HL-60 (cell line): ENCODE results near the gene DIP2C.

Experiments
- DNase-seq, 2 experiments: peaks; one replicate each; pipeline ENCODE4 v3.0.0-alpha.2; 2010 to 2020; ENCODE audit warnings: low read depth in 1 of 2, low spot score in 1 of 2
- H3K27ac ChIP-seq: fragments of 250-450 bp; sonication (Bioruptor Pico); replicated peaks from 2 replicates; pipeline ENCODE4 v1.5.1; 2020; ENCODE audit warnings: mild to moderate bottlenecking, moderate library complexity
- H3K27me3 ChIP-seq: fragments of 250-450 bp; sonication (Bioruptor Pico); 2 replicates; pipeline ENCODE4 v1.5.1; 2021; ENCODE audit warnings: mild to moderate bottlenecking, moderate library complexity; ENCODE audit not compliant: insufficient read depth, poor library complexity, severe bottlenecking
- H3K4me3 ChIP-seq: replicated peaks from 2 replicates; pipeline ENCODE4 v1.5.1; 2011; ENCODE audit warnings: mild to moderate bottlenecking, control low read depth, low read length; ENCODE audit not compliant: insufficient read depth
- CTCF ChIP-seq: IDR thresholded peaks from one replicate; pipeline ENCODE4 v1.5.1; 2011; ENCODE audit warnings: low read length, control low read depth, inconsistent platforms; ENCODE audit not compliant: insufficient read depth
- GABPA ChIP-seq: IDR thresholded peaks from 2 replicates; pipeline ENCODE4 v1.6.1; 2012; ENCODE audit warnings: low read depth
- POLR2AphosphoS5 ChIP-seq: IDR thresholded peaks from 2 replicates; pipeline ENCODE4 v1.6.1; 2012; ENCODE audit warnings: low read depth
- SPI1 ChIP-seq: IDR thresholded peaks from 2 replicates; pipeline ENCODE4 v1.6.1; 2012; ENCODE audit warnings: low read depth, mild to moderate bottlenecking, borderline replicate concordance
- TF ChIP-seq, protein P1 (sequence below): IDR thresholded peaks from 2 replicates; pipeline ENCODE4 v1.6.1; 2012; ENCODE audit warnings: low read depth; ENCODE audit not compliant: insufficient replicate concordance

DIP2C gene

DNA sequence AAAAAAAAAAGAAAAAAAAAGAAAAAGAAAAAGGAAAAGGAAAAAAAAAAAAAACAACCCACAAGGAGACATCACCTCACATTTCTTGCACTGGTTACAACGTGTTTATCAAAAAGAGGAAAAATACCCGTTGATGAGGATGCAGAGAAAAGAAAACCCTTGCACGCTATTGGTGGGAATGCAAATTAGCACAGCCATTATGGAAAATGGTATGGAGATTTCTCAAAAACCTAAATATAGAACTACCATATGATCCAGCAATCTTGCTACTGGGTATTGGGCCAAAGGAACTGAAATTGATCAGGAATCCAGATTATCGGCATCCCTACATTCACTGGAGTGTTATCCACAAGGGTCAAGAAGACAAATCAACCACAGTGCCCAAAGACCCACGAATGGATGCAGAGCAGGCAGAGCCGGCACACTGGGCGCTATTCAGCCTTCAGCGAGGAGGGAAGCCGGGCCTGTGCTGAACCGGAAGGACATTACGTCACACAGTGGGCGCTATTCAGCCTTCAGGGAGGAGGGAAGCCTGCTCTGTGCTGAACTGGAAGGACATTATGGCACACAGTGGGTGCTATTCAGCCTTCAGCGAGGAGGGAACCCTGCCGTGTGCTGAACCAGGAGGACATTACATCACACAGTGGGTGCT, 295.6 kb downstream of the DIP2C start:
- H3K4me3 ChIP-seq = no peak overlapping the region
- no peak overlapping the region for H3K27ac ChIP-seq
- TF ChIP-seq SPI1 (no peak), CTCF (no peak), POLR2AphosphoS5 (no peak), GABPA (no peak)
- TF ChIP-seq, protein P1, sequence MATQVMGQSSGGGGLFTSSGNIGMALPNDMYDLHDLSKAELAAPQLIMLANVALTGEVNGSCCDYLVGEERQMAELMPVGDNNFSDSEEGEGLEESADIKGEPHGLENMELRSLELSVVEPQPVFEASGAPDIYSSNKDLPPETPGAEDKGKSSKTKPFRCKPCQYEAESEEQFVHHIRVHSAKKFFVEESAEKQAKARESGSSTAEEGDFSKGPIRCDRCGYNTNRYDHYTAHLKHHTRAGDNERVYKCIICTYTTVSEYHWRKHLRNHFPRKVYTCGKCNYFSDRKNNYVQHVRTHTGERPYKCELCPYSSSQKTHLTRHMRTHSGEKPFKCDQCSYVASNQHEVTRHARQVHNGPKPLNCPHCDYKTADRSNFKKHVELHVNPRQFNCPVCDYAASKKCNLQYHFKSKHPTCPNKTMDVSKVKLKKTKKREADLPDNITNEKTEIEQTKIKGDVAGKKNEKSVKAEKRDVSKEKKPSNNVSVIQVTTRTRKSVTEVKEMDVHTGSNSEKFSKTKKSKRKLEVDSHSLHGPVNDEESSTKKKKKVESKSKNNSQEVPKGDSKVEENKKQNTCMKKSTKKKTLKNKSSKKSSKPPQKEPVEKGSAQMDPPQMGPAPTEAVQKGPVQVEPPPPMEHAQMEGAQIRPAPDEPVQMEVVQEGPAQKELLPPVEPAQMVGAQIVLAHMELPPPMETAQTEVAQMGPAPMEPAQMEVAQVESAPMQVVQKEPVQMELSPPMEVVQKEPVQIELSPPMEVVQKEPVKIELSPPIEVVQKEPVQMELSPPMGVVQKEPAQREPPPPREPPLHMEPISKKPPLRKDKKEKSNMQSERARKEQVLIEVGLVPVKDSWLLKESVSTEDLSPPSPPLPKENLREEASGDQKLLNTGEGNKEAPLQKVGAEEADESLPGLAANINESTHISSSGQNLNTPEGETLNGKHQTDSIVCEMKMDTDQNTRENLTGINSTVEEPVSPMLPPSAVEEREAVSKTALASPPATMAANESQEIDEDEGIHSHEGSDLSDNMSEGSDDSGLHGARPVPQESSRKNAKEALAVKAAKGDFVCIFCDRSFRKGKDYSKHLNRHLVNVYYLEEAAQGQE = no peak
- no peaks in the 10 kb centered on the region for H3K27me3 ChIP-seq
- DNase-seq = no peak

DNA sequence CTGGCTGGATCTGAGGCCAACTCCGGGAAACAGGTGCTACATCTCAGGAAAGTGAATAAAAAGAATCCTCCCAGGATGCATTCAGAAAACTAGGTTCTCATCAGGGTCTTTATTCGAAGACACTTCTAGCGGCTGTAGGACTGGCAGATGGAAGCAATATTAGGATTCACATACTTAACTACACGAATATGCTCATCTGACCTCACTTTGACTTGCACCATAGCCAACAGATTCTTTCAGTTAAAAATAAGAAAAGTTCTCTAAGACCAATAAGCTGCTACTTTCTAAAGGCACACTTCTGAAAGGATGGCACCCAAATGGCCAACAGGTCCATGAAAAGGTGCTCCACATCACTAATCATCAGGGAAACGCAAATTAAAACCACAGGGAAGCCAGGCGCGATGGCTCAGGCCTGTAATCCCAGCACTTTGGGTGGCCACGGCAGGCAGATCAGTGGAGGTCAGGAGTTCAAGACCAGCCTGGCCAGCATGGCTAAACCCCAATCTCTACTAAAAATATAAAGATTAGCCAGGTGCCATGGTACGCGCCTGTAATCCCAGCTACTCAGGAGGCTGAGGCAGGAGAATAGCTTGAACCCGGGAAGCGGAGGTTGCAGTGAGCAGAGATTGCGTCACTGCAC, 296.2 kb downstream of the DIP2C start:
- no peak for DNase-seq
- Histone ChIP-seq H3K4me3 (no peak overlapping the region), H3K27me3 (no peaks in the 10 kb centered on the region), H3K27ac (no peak overlapping the region)
- TF ChIP-seq POLR2AphosphoS5 = no peak
- TF ChIP-seq GABPA = no peak
- TF ChIP-seq, protein P1 = no peak
- TF ChIP-seq SPI1 = no peak
- no peak for TF ChIP-seq CTCF

- no peak overlapping the region for H3K27ac ChIP-seq
- no peak overlapping the region for H3K4me3 ChIP-seq
- TF ChIP-seq GABPA = no peak
- TF ChIP-seq POLR2AphosphoS5 = no peak
- TF ChIP-seq CTCF = no peak
- TF ChIP-seq SPI1 = no peak
- TF ChIP-seq, protein P1 = no peak
- DNase-seq = no peak
- H3K27me3 ChIP-seq = no peaks in the 10 kb centered on the region
These were observed 296.8 kb downstream of the DIP2C start for GRCh38 chr10:392705-393037.
